HFFc6 (cell line): Measurements from ENCODE around the gene ALPL. TPM values are rescaled to one million over a fixed set of nuclear protein-coding genes. Genes with fewer than 3 reads are reported as not detected.

Experiments used
- DNase-seq: peaks from one replicate; pipeline ENCODE4 v3.0.0-alpha.2; 2018
- H3K27ac Mint-ChIP-seq: 2 replicates; pipeline ENCODE4 v1.8.0; 2020; ENCODE audit warnings: mild to moderate bottlenecking, mixed read lengths
- H3K27me3 Mint-ChIP-seq: 2 replicates; pipeline ENCODE4 v1.8.0; 2021; ENCODE audit warnings: mild to moderate bottlenecking, moderate library complexity, mixed read lengths; ENCODE audit not compliant: insufficient read depth
- H3K36me3 Mint-ChIP-seq: 2 replicates; pipeline ENCODE4 v1.8.0; 2021; ENCODE audit warnings: low read depth, mixed read lengths
- H3K4me1 Mint-ChIP-seq: 2 replicates; pipeline ENCODE4 v1.8.0; 2020; ENCODE audit warnings: low read depth, mixed read lengths
- H3K4me3 Mint-ChIP-seq: 2 replicates; pipeline ENCODE4 v1.8.0; 2020; ENCODE audit warnings: mild to moderate bottlenecking, moderate library complexity, mixed read lengths
- H3K9me3 Mint-ChIP-seq: 2 replicates; pipeline ENCODE4 v1.8.0; 2020; ENCODE audit warnings: mild to moderate bottlenecking, mixed read lengths
- CTCF ChIP-seq: fragments of 200-600 bp; sonication (generic); IDR thresholded peaks from 2 replicates; pipeline ENCODE4 v1.5.0; 2021; ENCODE audit warnings: antibody characterized with exemption, mild to moderate bottlenecking
- total RNA-seq, 6 experiments: library from RNA; stranded (reverse); fragmentation: NEBNext Ultra II Directional; extraction: Animal tissue kit (Norgen Biotek cat#: 25700); gene quantifications; 2 replicates in 1 of 6; 3 replicates in 5 of 6; pipeline ENCODE4 v1.2.3, GENCODE V29; 2021

ALPL gene
- total RNA-seq, 6 experiments from 2014 or later: 0.19 to 0.21 TPM; not detected in 4

- Mint-ChIP-seq H3K27me3 (peaks cover 35% of the 10 kb centered on the region), H3K27ac (no peak overlapping the region), H3K36me3 (no peaks in the 10 kb centered on the region), H3K4me3 (no peak overlapping the region), H3K4me1 (no peaks in the 10 kb centered on the region), H3K9me3 (no peaks in the 10 kb centered on the region)
- DNase-seq: no peak
- TF ChIP-seq CTCF: no peak
These were observed 9.8 kb upstream of the ALPL start for GRCh38 chr1:21499283-21499950.

GRCh38 chr1:21503706-21504377 lies 5.4 kb upstream of the ALPL start:
- Mint-ChIP-seq H3K9me3 (no peaks in the 10 kb centered on the region), H3K27me3 (peaks cover 29% of the 10 kb centered on the region), H3K27ac (no peak overlapping the region), H3K4me1 (peaks cover 4% of the 10 kb centered on the region), H3K36me3 (no peaks in the 10 kb centered on the region), H3K4me3 (no peak overlapping the region)
- TF ChIP-seq CTCF: no peak
- no peak for DNase-seq

- DNase-seq: no peak
- Mint-ChIP-seq H3K36me3 (no peaks in the 10 kb centered on the region), H3K27me3 (peaks cover 35% of the 10 kb centered on the region), H3K4me1 (peaks cover 18% of the 10 kb centered on the region), H3K27ac (no peak overlapping the region), H3K9me3 (no peaks in the 10 kb centered on the region), H3K4me3 (no peak overlapping the region)
- no peak for TF ChIP-seq CTCF
These were observed 2.4 kb upstream of the ALPL start for GRCh38 chr1:21506804-21507203.

- Mint-ChIP-seq H3K27ac (no peak overlapping the region), H3K36me3 (no peaks in the 10 kb centered on the region), H3K4me3 (no peak overlapping the region), H3K9me3 (no peaks in the 10 kb centered on the region), H3K27me3 (peaks cover 39% of the 10 kb centered on the region), H3K4me1 (peaks cover 25% of the 10 kb centered on the region)
- no peak for DNase-seq
- TF ChIP-seq CTCF: no peak
These were observed 1.5 kb upstream of the ALPL start for GRCh38 chr1:21507511-21508270.

- peak overlapping the region; percentile 7; the same call in 1 of the 2 replicates for H3K27ac Mint-ChIP-seq
- DNase-seq: no peak
- H3K4me3 Mint-ChIP-seq: peak overlapping the region; percentile 80
- peaks cover 25% of the 10 kb centered on the region for H3K4me1 Mint-ChIP-seq
- H3K27me3 Mint-ChIP-seq: peaks cover 39% of the 10 kb centered on the region
- no peaks in the 10 kb centered on the region for H3K9me3 Mint-ChIP-seq
- TF ChIP-seq CTCF: peak; percentile 75
- H3K36me3 Mint-ChIP-seq: no peaks in the 10 kb centered on the region
These were observed 458 bp upstream of the ALPL start for GRCh38 chr1:21508580-21509350.
